K562 (cell line): ENCODE results near the gene POLR2M. TPM values are rescaled to one million over a fixed set of nuclear protein-coding genes. Genes with fewer than 3 reads are reported as not detected.

Source experiments
- ATAC-seq: fragments of 200-7000 bp; cut with Tn5 transposase; 3 replicates; pipeline ENCODE4 v1.9.1; 2020; ENCODE audit warnings: moderate library complexity
- BruUV-seq: library from RNA; stranded (reverse); fragments of 400-500 nt; replicated peaks from 2 replicates; lab custom pipeline; 2021; lab: Mats Ljungman, UMichigan
- CTCF ChIA-PET: fragments of 300-600 bp; formaldehyde crosslinking; extraction: SDS; loops from one replicate; lab custom pipeline; 2021; ENCODE audit warnings: low intra/inter-chr PET ratio; lab: Yijun Ruan, JAX
- POLR2A ChIA-PET: fragments of 300-600, 350-650 bp; sonication (Branson Sonifier 250); formaldehyde crosslinking; extraction: SDS; loops from one replicate; lab custom pipeline; 2021; ENCODE audit warnings: antibody characterized with exemption, inconsistent platforms; lab: Yijun Ruan, JAX
- DNase-seq, 4 experiments: peaks; one replicate each; pipeline versions ENCODE4 v3.0.0 to v3.0.0-alpha.2; 2011 to 2018; ENCODE audit warnings: low spot score in 3 of 4, mixed read lengths in 3 of 4; ENCODE audit errors: extremely low read depth in 1 of 4
- FAIRE-seq: peaks from 2 replicates; lab custom pipeline; 2011; peaks lifted over from hg19 to GRCh38; lab: Jason Lieb, UNC
- H2AFZ ChIP-seq: 2 replicates; pipeline ENCODE4 v1.6.0; 2011; ENCODE audit warnings: low read depth, low read length, control low read depth, inconsistent platforms
- H3K27ac ChIP-seq: fragments of 200-600 bp; 3 replicates; pipeline ENCODE4 v1.8.0; 2011; ENCODE audit warnings: low read depth, mild to moderate bottlenecking, control low read depth, inconsistent platforms, low read length, moderate library complexity, mixed read lengths; ENCODE audit errors: extremely low read depth
- H3K27me3 ChIP-seq, 2 experiments: fragments of 300-600 bp in 1 of 2; 2 replicates in 1 of 2; 3 replicates in 1 of 2; pipeline versions ENCODE4 v1.6.0 to v1.8.0; 2011; ENCODE audit warnings: inconsistent platforms in 2 of 2, low read length in 2 of 2, mild to moderate bottlenecking in 1 of 2, mixed read lengths in 1 of 2, moderate library complexity in 1 of 2; ENCODE audit not compliant: control insufficient read depth in 2 of 2, insufficient read depth in 2 of 2
- H3K36me3 ChIP-seq: fragments of 300-600 bp; 3 replicates; pipeline ENCODE4 v1.8.0; 2011; ENCODE audit warnings: mild to moderate bottlenecking, low read length, inconsistent platforms; ENCODE audit not compliant: control insufficient read depth, insufficient read depth
- H3K4me1 ChIP-seq, 2 experiments: fragments of 200-600 bp in 1 of 2; replicated peaks in 1 of 2; 2 replicates in 1 of 2; 3 replicates in 1 of 2; pipeline versions ENCODE4 v1.5.1 to v1.8.0; 2011; ENCODE audit warnings: inconsistent platforms in 2 of 2, low read length in 2 of 2, mild to moderate bottlenecking in 1 of 2, mixed read lengths in 1 of 2, moderate library complexity in 1 of 2; ENCODE audit not compliant: control insufficient read depth in 2 of 2, insufficient read depth in 2 of 2
- H3K4me2 ChIP-seq: 2 replicates; pipeline ENCODE4 v1.6.1; 2011; ENCODE audit warnings: low read length, control low read depth, inconsistent platforms, mixed read lengths; ENCODE audit not compliant: insufficient read depth
- H3K4me3 ChIP-seq: fragments of 200-600 bp; sonication (generic), shearing (Covaris generic); 2 replicates; pipeline ENCODE4 v1.5.1; 2016; ENCODE audit warnings: control low read depth, inconsistent platforms
- H3K79me2 ChIP-seq: fragments of 200-600 bp; 3 replicates; pipeline ENCODE4 v1.8.0; 2011; ENCODE audit warnings: low read length, inconsistent platforms; ENCODE audit not compliant: control insufficient read depth, insufficient read depth
- H3K9ac ChIP-seq, 2 experiments: 2 replicates each; pipeline versions ENCODE4 v1.6.0 to v1.6.1; 2011; ENCODE audit warnings: low read depth in 2 of 2, low read length in 2 of 2, control low read depth in 1 of 2, inconsistent platforms in 1 of 2, mild to moderate bottlenecking in 1 of 2, mixed read lengths in 1 of 2; ENCODE audit not compliant: insufficient read depth in 1 of 2
- H3K9me1 ChIP-seq: one replicate; pipeline ENCODE4 v1.6.0; 2011; ENCODE audit warnings: inconsistent platforms, mild to moderate bottlenecking, low read length, moderate library complexity; ENCODE audit not compliant: control insufficient read depth, insufficient read depth
- H3K9me3 ChIP-seq: replicated peaks from 2 replicates; pipeline ENCODE4 v1.5.1; 2011; ENCODE audit warnings: low read depth, low read length, inconsistent platforms; ENCODE audit not compliant: control insufficient read depth, insufficient read depth
- H4K20me1 ChIP-seq: replicated peaks from 2 replicates; pipeline ENCODE4 v1.6.1; 2011; ENCODE audit warnings: low read length, inconsistent platforms, mixed read lengths; ENCODE audit not compliant: control insufficient read depth, insufficient read depth
- AFF4 ChIP-seq: sonication (generic); formaldehyde crosslinking; IDR thresholded peaks from 2 replicates; pipeline ENCODE4 v1.8.0; 2023; ENCODE audit warnings: mild to moderate bottlenecking, missing genetic modification reagents
- HNRNPK ChIP-seq: fragments of 200-400 bp; formaldehyde crosslinking; IDR thresholded peaks from one replicate; pipeline ENCODE4 v1.6.1; 2018; ENCODE audit warnings: mild to moderate bottlenecking, low read depth, low read length; ENCODE audit not compliant: poor library complexity, severe bottlenecking
- NELFE ChIP-seq: IDR thresholded peaks from 2 replicates; pipeline ENCODE4 v1.6.1; 2011; ENCODE audit warnings: mild to moderate bottlenecking; ENCODE audit not compliant: insufficient read depth, insufficient read length
- RBM25 ChIP-seq: fragments of 200-400 bp; formaldehyde crosslinking; IDR thresholded peaks from 2 replicates; pipeline ENCODE4 v1.6.1; 2018; ENCODE audit warnings: low read length, low read depth, moderate library complexity; ENCODE audit not compliant: severe bottlenecking
- SNAPC5 ChIP-seq: fragments of 250-450 bp; sonication (Bioruptor Pico); IDR thresholded peaks from 2 replicates; pipeline ENCODE4 v1.8.0; 2021; ENCODE audit warnings: moderate library complexity, mild to moderate bottlenecking, inconsistent platforms
- SRSF9 ChIP-seq: fragments of 200-400 bp; formaldehyde crosslinking; IDR thresholded peaks from 2 replicates; pipeline ENCODE4 v1.6.1; 2017; ENCODE audit warnings: low read depth, low read length, borderline replicate concordance
- ZKSCAN1 ChIP-seq: fragments of 150-350 bp; IDR thresholded peaks from 2 replicates; pipeline ENCODE4 v1.6.1; 2016; ENCODE audit warnings: low read depth, low read length
- ZZZ3 ChIP-seq: fragments of 450-650 bp; IDR thresholded peaks from 2 replicates; pipeline ENCODE4 v1.6.1; 2016; ENCODE audit warnings: antibody characterized with exemption, mild to moderate bottlenecking, moderate library complexity
- WGBS: fragments of 100-300 bp; shearing (Covaris generic); methylation state at CpG from one replicate; pipeline ENCODE4 v1.1.6; 2016; ENCODE audit warnings: low coverage, mixed read lengths; ENCODE audit not compliant: insufficient coverage; ENCODE audit errors: missing lambda C conversion rate; 5-methylcytosine and 5-hydroxymethylcytosine counted together
- in situ Hi-C: fragments of 300-500 bp; cut with MboI; formaldehyde crosslinking; loops from 4 replicates; pipeline ENCODE4 v1.15.0; 2018; ENCODE audit warnings: inconsistent platforms, mixed read lengths
- intact Hi-C: fragments of 100-400 bp; cut with micrococcal nuclease; formaldehyde crosslinking; loops from 2 replicates; pipeline ENCODE4 v1.14.2; 2022
- polyA plus RNA-seq, 8 experiments: library from polyadenylated mRNA; depleted of rRNA in 4 of 8; stranded (reverse) in 5 of 8; unstranded in 3 of 8; fragments of >200 nt; fragmentation: Nextera tagmentation in 2 of 8; fragmentation: Illumina TruSeq in 1 of 8; extraction: Ambion mirVana in 2 of 8; extraction: Trizol in 1 of 8; gene quantifications; 2 replicates each; pipeline versions ENCODE4 v1.2.1 to v1.2.3, GENCODE V29; 2011 to 2014; ENCODE audit warnings: inconsistent platforms in 1 of 8, missing spikeins in 1 of 8
- total RNA-seq, 7 experiments: library from RNA; depleted of rRNA in 6 of 7; stranded (reverse); fragments of >200 nt in 6 of 7; fragmentation: Illumina TruSeq in 2 of 7; extraction: Trizol in 2 of 7; gene quantifications; 2 replicates each; pipeline versions ENCODE4 v1.2.1 to v1.2.3, GENCODE V29; 2011 to 2021; ENCODE audit warnings: low replicate concordance in 1 of 7

The POLR2M gene
- total and polyA plus RNA-seq, 9 of the 15 experiments (the other 6 are each of a cell fraction or from before 2014, with no cell fraction given), result 9.2 to 1,050 (median 43.0) TPM

- no peaks in the 10 kb centered on the region; the same call in 1 of the 2 replicates for H3K9me3 ChIP-seq
- FAIRE-seq (no peak), ATAC-seq (no peak), DNase-seq (no peak)
- peaks cover 0 to 16% of the 10 kb centered on the region in 2 experiments; a peak in 2 of 5 replicates for H3K27me3 ChIP-seq
- in situ Hi-C loops, result loop anchor here (25.0 kb wide), 1 partner anchor 324 kb away; the partner anchor contains the start of gene ALDH1A2
- 5% methylated on average over 1 of the region's 1 CpG for WGBS
- no peaks in the 10 kb centered on the region for H3K36me3 ChIP-seq
- H3K27ac ChIP-seq, result no peak overlapping the region
- H3K9ac ChIP-seq, result no peak overlapping the region
- H3K4me2 ChIP-seq, result no peak overlapping the region
- CTCF ChIA-PET, result no interaction called here
- H3K4me1 ChIP-seq, result no peaks in the 10 kb centered on the region
- intact Hi-C loops, result no loop called here
- H3K9me1 ChIP-seq, result no peaks in the 10 kb centered on the region
- TF ChIP-seq AFF4 (no peak), ZKSCAN1 (no peak), RBM25 (peak; percentile 6), SRSF9 (no peak), SNAPC5 (no peak), ZZZ3 (no peak), NELFE (no peak), HNRNPK (no peak)
- H3K4me3 ChIP-seq, result no peak overlapping the region
- POLR2A ChIA-PET, result interaction anchor here (0.6 to 1.1 kb wide), 2 partner anchors 9 to 238 kb away, joined by 3 read pairs; no protein-coding TSS in a partner anchor
- H4K20me1 ChIP-seq, result no peaks in the 10 kb centered on the region
- no peak overlapping the region for H2AFZ ChIP-seq
- no TSS peak for BruUV-seq
- no peaks in the 10 kb centered on the region for H3K79me2 ChIP-seq
These were observed 32.3 kb downstream of the POLR2M start for GRCh38 chr15:57738734-57739237.
